Lower lobe of right lung (tissue), 2 donors: ENCODE data around the gene CSF1R. TPM values are rescaled to one million over a fixed set of nuclear protein-coding genes. Genes with fewer than 3 reads are reported as not detected.

Experiments used
- ATAC-seq, 2 donors: fragments of 200-7000 bp; cut with Tn5 transposase; one replicate each; pipeline ENCODE4 v1.9.1; 2020 to 2022; ENCODE audit warnings: mild to moderate bottlenecking in 2 of 2, moderate library complexity in 2 of 2
- DNase-seq: peaks from one replicate; pipeline ENCODE4 v3.0.0-alpha.2; 2020
- H3K27ac ChIP-seq: fragments of 200-600 bp; one replicate; pipeline ENCODE4 v1.8.0; 2022
- H3K27me3 ChIP-seq: fragments of 200-600 bp; one replicate; pipeline ENCODE4 v1.8.0; 2022; ENCODE audit warnings: low read depth
- H3K36me3 ChIP-seq: fragments of 200-600 bp; one replicate; pipeline ENCODE4 v1.8.0; 2022; ENCODE audit warnings: mild to moderate bottlenecking
- H3K4me1 ChIP-seq: fragments of 200-600 bp; one replicate; pipeline ENCODE4 v1.8.0; 2022
- H3K4me3 ChIP-seq: fragments of 200-600 bp; one replicate; pipeline ENCODE4 v1.8.0; 2022; ENCODE audit warnings: mild to moderate bottlenecking
- H3K9me3 ChIP-seq: fragments of 200-600 bp; one replicate; pipeline ENCODE4 v1.8.0; 2022
- CTCF ChIP-seq: fragments of 200-600 bp; IDR thresholded peaks from one replicate; pipeline ENCODE4 v1.8.0; 2022; ENCODE audit warnings: antibody characterized with exemption, mild to moderate bottlenecking
- intact Hi-C: fragments of 100-400 bp; cut with DNase I; formaldehyde crosslinking; loops from one replicate; pipeline ENCODE4 v1.11.0; 2022
- total RNA-seq: library from RNA; stranded (reverse); fragmentation: NEBNext Ultra II Directional; extraction: Animal tissue kit (Norgen Biotek cat#: 25700); gene quantifications from one replicate; pipeline ENCODE4 v1.2.1, GENCODE V29; 2021
- donor health status: DM: no; HTN: yes; CAD: no; lungs with severe emphysema.

Gene CSF1R
- total RNA-seq, 1 donor from 2014 or later, result 78.2 TPM

GRCh38 chr5:150066901-150067396 lies 19.4 kb downstream of the CSF1R start:
- Histone ChIP-seq H3K27ac (no peak overlapping the region), H3K36me3 (peaks cover 6% of the 10 kb centered on the region), H3K9me3 (no peaks in the 10 kb centered on the region), H3K27me3 (no peaks in the 10 kb centered on the region), H3K4me3 (no peak overlapping the region), H3K4me1 (peaks cover 16% of the 10 kb centered on the region)
- no peak for TF ChIP-seq CTCF
- DNase-seq, result no peak
- intact Hi-C loops, result no loop called here
- peak in 1 of 2 donors; percentile 14 for ATAC-seq

- ATAC-seq (no peak), DNase-seq (no peak)
- Histone ChIP-seq H3K27me3 (no peaks in the 10 kb centered on the region), H3K9me3 (no peaks in the 10 kb centered on the region), H3K4me3 (no peak overlapping the region), H3K27ac (no peak overlapping the region), H3K4me1 (peaks cover 16% of the 10 kb centered on the region), H3K36me3 (peaks cover 6% of the 10 kb centered on the region)
- intact Hi-C loops, result no loop called here
- no peak for TF ChIP-seq CTCF
These were observed 19.9 kb downstream of the CSF1R start for GRCh38 chr5:150066436-150066835.

GRCh38 chr5:150065886-150066285 lies 20.5 kb downstream of the CSF1R start:
- DNase-seq, result peak; percentile 67
- no peak for TF ChIP-seq CTCF

GRCh38 chr5:150065346-150065745 lies 21.0 kb downstream of the CSF1R start:
- ATAC-seq (peak; percentile 41 to 47), DNase-seq (no peak)
- Histone ChIP-seq H3K36me3 (peaks cover 6% of the 10 kb centered on the region), H3K9me3 (no peaks in the 10 kb centered on the region), H3K4me3 (no peak overlapping the region), H3K27ac (no peak overlapping the region), H3K4me1 (peaks cover 16% of the 10 kb centered on the region), H3K27me3 (no peaks in the 10 kb centered on the region)
- TF ChIP-seq CTCF, result no peak
- intact Hi-C loops, result no loop called here

More at GRCh38 chr5:150065886-150066285, 20.5 kb downstream of the CSF1R start:
- Histone ChIP-seq H3K4me3 (no peak overlapping the region), H3K4me1 (peaks cover 16% of the 10 kb centered on the region), H3K9me3 (no peaks in the 10 kb centered on the region), H3K27ac (no peak overlapping the region), H3K36me3 (peaks cover 6% of the 10 kb centered on the region), H3K27me3 (no peaks in the 10 kb centered on the region)
- ATAC-seq, result peak; percentile 75 to 77
- intact Hi-C loops, result no loop called here

- DNase-seq (no peak), ATAC-seq (no peak)
- H3K27ac ChIP-seq, result no peak overlapping the region
- no peak for TF ChIP-seq CTCF
- H3K27me3 ChIP-seq, result no peaks in the 10 kb centered on the region
- H3K36me3 ChIP-seq, result peaks cover 6% of the 10 kb centered on the region
- H3K4me1 ChIP-seq, result peaks cover 16% of the 10 kb centered on the region
- no peaks in the 10 kb centered on the region for H3K9me3 ChIP-seq
- H3K4me3 ChIP-seq, result no peak overlapping the region
- intact Hi-C loops, result no loop called here
These were observed 21.6 kb downstream of the CSF1R start for GRCh38 chr5:150064681-150065220.
